ENCODE results near the gene LHFPL6.
"Not testable (repeated sequence)": the region's sequence is repeated elsewhere in the genome, so short reads cannot be mapped to it uniquely, and the experiment has no call there.

LHFPL6 gene

DNA sequence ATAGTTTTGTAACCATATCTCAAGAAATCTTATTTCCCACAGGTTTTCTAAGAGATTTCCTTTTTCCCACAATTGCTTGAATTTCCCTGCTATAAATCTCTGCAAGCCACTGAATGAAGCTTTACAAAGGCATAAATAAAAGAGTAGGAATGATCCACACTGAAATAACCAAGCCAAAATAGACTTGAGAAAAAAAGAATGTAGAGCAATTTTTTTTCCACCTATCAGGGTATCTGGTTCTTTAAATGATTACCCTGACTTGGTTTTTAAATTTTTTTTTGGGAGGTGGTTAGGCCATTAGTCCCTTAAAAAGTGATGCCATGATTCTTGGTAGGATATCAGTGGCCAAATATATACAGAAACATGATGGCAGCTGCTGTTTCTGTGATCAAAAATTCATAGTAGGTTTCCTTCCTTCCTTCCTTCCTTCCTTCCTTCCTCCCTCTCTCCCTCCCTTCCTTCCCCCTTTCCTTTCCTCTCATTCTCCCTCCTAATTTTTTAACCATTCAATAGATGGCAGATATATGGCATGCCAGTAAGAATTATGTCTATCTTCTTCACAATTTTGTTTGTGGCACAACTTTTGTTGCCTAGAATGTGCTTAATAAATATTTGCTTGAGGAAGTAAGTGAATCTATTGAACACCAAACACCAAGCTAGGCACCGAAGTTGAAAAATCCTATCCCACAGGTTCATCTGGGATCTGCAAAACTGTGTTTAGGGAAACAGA lies 233.7 kb downstream of the LHFPL6 start:
- DNase-seq (ENCODE audit: insufficient read length, low spot score) (no peak), FAIRE-seq (no peak)

DNA sequence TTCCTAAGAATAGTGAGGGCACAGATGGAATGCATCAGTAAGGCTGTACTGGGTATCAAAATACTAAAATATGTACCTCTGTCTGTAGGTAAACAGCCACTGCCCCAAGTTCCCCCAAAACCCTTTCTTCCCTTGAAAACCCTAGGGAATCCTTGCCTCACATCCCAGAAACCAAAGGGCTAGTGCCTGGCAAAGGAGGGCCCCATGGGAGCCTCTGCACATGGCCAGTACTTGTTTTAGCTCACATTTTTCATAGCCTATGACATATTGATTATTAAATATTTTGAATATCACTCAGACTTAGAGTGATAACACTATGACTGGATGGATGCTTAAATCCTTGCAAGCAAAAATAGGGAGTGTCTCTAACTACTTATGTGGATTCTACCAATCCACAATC lies 237.1 kb downstream of the LHFPL6 start:
- FAIRE-seq (no peak), DNase-seq (ENCODE audit: insufficient read length, low spot score) (no peak)

DNA sequence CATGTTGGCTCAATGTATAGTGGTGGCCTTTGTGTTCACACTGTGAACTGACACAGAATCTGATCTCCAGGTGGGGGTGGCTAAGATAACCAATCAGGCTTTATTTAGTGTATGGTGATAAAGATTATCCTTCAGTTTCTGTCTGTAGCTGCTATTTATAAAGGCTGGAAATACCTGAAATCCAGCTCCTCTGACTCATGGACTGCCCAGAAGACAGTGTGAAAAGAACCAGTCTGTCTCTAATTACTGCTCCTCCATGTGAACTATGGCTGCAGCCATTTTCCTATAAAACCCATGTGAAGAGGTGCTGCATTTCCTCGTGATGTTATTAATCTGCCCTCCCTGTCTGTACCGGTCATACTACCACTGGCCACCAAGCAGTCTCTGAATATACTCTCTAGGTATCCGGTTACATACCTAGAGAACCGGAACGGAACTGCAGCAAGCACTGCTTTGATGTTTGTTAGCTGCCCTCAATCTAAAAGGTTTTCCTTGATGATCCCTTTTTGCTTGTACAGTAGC lies 238.0 kb downstream of the LHFPL6 start:
- FAIRE-seq (no peak), DNase-seq (ENCODE audit: insufficient read length, low spot score) (no peak)

DNA sequence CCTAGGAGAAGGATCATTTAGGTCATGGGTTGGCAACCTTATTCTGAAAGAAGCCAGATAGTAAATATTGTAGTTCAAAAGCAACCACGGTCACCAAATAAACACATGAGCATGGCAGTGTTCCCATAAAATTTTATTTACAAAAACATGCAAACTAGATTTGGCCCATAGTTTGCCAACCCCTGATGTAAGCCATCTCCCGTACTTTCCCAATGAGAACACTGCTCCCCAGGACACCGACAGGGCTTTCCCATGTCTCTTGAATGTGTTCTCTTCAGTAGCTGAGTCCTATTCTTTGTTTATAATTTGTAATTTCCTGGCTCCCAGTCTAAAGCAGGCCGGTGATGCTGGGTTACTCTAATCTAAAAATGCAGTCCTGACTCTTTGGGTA lies 239.6 kb downstream of the LHFPL6 start:
- DNase-seq (ENCODE audit: insufficient read length, low spot score) = no peak
- FAIRE-seq = no peak

DNA sequence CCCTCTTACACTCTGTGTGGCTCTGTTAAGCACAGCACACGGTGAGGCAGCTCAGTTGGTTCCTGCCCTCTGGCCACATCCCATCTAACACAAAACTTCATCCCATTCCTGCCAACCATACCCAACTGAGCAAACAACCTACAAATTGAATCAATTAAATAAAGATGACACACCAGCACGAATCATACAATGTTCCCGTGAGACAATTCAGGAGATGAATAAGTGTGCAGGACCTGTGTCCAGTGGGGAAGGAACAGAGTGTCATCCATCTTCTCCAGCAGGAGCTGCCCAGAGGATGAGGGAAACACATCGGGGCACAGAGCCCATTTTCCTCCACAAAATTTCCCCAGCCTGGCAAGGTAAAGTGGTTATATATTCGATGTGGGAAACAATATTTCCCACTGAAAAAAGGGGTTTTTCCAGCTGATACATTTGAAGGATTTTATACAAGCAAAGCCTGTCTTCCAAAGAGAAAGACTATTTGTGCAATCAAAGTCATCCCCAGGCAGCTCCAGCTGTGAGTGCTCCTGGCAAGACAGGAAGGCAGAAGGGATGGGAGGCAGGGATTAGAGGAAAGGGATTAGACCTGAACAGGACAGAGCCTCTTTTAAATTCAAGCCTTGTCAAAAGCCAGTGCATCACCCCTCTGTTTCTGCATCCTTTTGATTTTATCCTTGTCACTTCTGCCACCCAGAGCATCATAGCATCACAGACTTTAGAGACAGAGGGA lies 240.2 kb downstream of the LHFPL6 start:
- FAIRE-seq = no peak
- no peak for DNase-seq (ENCODE audit: insufficient read length, low spot score)

DNA sequence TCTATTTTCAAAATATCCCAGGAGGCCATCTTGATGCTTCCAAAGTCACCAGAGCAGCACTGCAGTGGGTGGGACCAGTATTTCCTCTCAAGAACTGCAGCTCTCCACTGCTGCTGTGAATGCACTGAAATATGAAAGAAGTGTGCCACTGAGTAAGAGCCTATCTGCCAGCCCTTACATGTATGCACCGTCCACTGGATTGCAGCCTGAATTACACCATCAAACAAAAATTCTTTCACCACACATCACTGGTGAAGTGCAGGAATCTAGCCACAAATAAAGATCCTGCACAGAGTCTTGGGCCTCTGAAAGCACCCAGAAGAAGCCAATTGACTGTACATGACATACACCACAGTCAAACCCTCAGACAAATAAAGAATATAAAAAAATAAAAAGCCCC lies 249.0 kb downstream of the LHFPL6 start:
- no peak for DNase-seq (ENCODE audit: insufficient read length, low spot score)
- no peak for FAIRE-seq

- DNase-seq (ENCODE audit: insufficient read length, low spot score) (no peak), FAIRE-seq (no peak)
Measured at GRCh38 chr13:39350461-39350881, 252.5 kb downstream of the LHFPL6 start.

DNA sequence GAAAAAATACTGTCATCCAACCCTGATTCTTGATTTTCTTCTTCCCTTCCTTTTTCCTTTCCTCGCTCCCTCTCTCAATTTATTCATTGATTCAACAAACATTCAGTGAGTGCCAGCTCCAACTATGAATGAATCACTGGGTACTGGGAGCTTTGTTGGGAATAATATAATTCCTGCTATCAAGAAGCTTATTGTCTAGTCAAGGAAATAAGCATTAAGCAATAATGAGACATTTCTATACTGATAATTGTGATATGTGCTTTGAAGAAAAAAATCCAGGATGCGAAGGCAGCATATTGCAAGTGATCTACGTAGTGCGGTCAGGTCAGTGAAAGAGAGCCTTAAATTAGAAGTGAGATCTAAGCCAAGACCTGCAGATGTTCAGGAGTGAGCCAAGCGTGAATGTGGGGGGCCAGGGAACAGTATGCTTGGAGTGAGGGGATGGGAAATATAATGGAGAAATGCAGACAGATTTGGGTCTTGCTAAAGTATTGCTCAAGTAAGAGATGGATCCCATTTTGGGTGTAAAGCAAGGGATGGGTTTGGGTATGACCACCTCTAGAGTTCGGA lies 253.5 kb downstream of the LHFPL6 start:
- FAIRE-seq (no peak), DNase-seq (ENCODE audit: insufficient read length, low spot score) (no peak)

GRCh38 chr13:39347926-39348901 lies 254.8 kb downstream of the LHFPL6 start:
- FAIRE-seq = no peak
- DNase-seq (ENCODE audit: insufficient read length, low spot score) = no peak

- no peak for DNase-seq (ENCODE audit: insufficient read length, low spot score)
- no peak for FAIRE-seq
Measured at GRCh38 chr13:39345982-39346381, 257.0 kb downstream of the LHFPL6 start.

DNA sequence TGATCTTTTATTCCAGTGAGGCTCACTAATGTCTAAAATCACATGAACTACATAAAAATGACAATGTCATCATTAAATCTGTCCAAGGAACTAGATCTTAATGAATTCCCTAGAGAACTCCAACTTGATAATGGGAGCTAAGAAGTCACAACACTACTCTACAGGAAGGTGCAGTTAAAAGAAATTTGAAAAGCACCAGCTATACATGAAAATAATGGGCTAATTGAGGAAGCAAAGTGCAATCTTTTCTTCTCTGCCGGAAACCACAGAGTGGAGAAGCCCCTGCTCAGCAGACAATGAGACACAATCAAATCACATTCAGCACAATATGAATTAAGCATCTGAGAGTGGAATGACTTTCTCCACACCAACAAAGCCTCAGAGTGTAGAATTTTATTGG lies 261.7 kb downstream of the LHFPL6 start:
- FAIRE-seq = no peak
- DNase-seq (ENCODE audit: insufficient read length, low spot score) = no peak

DNA sequence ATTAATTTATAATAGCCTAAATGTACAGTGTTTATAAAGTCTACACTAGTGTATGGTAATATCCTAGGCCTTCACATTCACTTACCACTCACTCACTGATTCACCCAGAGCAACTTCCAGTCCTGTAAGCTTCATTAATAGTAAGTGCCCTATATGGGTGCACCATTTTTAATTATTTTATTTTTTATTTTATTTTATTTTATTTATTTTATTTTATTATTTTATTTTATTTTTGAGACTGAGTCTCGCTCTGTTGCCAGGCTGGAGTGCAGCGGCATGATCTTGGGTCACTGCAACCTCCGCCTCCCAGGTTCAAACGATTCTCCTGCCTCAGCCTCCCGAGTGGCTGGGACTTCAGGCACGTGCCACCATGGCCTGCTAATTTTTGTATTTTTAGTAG lies 264.9 kb downstream of the LHFPL6 start:
- not testable (repeated sequence) for FAIRE-seq

DNA sequence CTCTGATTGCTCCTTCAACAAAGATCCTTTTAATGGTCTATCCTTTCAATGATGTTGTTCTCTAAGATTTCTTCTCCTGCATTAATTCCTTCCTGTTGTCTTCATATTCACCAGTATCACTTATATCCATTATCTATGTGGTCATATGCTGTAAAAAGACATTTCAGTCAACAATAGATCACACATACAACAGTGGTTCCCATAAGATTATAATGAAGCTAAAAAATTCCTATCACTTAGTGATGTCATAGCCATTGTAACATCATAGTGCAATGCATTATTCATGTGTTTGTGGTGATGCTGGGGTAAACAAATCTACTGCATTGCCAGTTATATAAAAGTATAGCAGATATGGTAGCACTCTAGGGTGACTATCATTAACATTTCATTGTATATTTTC lies 266.1 kb downstream of the LHFPL6 start:
- FAIRE-seq (no peak), DNase-seq (ENCODE audit: insufficient read length, low spot score) (no peak)

More for the DNA sequence above, 264.9 kb downstream of the LHFPL6 start:
- DNase-seq (ENCODE audit: insufficient read length, low spot score) = not testable (repeated sequence)

GRCh38 chr13:39336207-39336606 lies 266.8 kb downstream of the LHFPL6 start:
- DNase-seq (ENCODE audit: insufficient read length, low spot score) (no peak), FAIRE-seq (no peak)

DNA sequence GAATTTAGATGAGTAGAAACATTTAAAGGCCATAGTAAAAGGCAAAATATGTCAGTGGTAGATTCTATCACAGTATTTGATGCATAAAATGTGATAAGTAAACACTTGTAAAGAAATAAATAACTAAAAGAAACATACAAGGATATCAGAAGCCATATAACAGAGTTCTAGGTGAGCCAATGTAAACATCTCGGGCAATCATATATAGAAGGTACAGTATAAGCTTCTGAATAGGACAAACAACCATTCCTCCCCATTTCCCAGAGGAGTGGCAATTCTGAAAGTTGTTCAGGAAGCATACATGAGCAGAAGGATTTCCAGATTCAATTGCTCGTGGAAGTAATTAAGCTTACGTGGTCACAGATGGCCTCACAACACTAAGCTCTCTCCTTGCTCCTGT lies 267.3 kb downstream of the LHFPL6 start:
- FAIRE-seq (no peak), DNase-seq (ENCODE audit: insufficient read length, low spot score) (no peak)

- FAIRE-seq = no peak
- DNase-seq (ENCODE audit: insufficient read length, low spot score) = no peak
Measured at GRCh38 chr13:39330504-39330903, 272.5 kb downstream of the LHFPL6 start.

- FAIRE-seq (no peak), DNase-seq (ENCODE audit: insufficient read length, low spot score) (no peak)
Measured at GRCh38 chr13:39329182-39329639, 273.8 kb downstream of the LHFPL6 start.

- FAIRE-seq = no peak
Measured at GRCh38 chr13:39327172-39327479, 275.9 kb downstream of the LHFPL6 start.

DNA sequence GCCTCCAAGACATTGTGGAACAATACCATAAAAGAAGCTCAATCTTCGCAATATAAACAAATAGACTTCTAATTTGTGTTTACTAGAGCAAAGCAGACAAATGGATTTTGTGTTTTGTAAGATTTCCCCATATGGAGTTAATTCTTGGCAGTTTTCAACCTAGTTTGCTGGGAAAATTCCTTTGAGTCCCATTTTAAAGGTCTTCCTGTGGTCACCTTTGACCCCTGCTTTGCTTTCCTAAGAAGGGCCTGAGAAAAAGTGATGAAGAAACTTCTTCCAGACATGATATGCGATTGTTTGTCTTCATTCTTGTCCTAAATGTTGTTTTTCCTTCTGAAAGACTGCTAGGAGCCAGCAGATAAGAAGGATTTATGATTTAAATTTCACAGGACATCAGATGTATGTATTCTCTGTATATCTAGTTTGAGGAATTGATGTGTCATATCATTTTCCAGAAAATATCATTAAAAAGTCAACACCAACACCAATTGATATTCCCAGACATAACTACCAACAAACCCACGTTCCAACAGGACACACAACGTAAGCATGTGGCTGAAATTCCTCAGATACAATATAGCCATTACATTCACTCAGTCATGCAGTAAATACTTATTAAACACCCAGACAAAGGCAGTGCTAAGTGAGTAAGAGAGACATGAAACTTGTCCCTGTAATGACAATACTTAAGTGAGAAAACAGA lies 276.4 kb downstream of the LHFPL6 start:
- DNase-seq (ENCODE audit: insufficient read length, low spot score) (no peak), FAIRE-seq (no peak)

More at GRCh38 chr13:39327172-39327479, 275.9 kb downstream of the LHFPL6 start:
- no peak for DNase-seq (ENCODE audit: insufficient read length, low spot score)

GRCh38 chr13:39324806-39325311 lies 278.1 kb downstream of the LHFPL6 start:
- FAIRE-seq = peak; percentile 91
- no peak for DNase-seq (ENCODE audit: insufficient read length, low spot score)

Measured in HTR-8/SVneo (cell line).